Endothelial cell of umbilical vein (primary cell): Measurements from ENCODE around the gene ATR. TPM values are rescaled to one million over a fixed set of nuclear protein-coding genes. Genes with fewer than 3 reads are reported as not detected.

ENCODE experiments used
- BruUV-seq: library from RNA; stranded (reverse); fragments of 400-500 nt; replicated peaks from 2 replicates; lab custom pipeline; 2021; lab: Mats Ljungman, UMichigan
- CTCF ChIA-PET: fragments of 300-600, 350-600 bp; sonication (Branson Sonifier 250); formaldehyde crosslinking; loops from one replicate; lab custom pipeline; 2021; ENCODE audit warnings: antibody characterized with exemption, inconsistent platforms; lab: Charles Lee
- POLR2A ChIA-PET: fragments of 300-600, 350-600 bp; sonication (Branson Sonifier 250); formaldehyde crosslinking; loops from one replicate; lab custom pipeline; 2021; ENCODE audit warnings: antibody characterized with exemption, inconsistent platforms; lab: Charles Lee
- DNase-seq: peaks from one replicate; pipeline ENCODE4 v3.0.0-alpha.2; 2011; ENCODE audit warnings: low read depth, low spot score
- FAIRE-seq: peaks from 2 replicates; lab custom pipeline; 2011; peaks lifted over from hg19 to GRCh38; lab: Jason Lieb, UNC
- H2AFZ ChIP-seq: 2 replicates; pipeline ENCODE4 v1.6.0; 2012; ENCODE audit warnings: low read depth, low read length, control low read depth, inconsistent platforms
- H3K27ac ChIP-seq: 2 replicates; pipeline ENCODE4 v1.5.1; 2011; ENCODE audit warnings: low read depth, mild to moderate bottlenecking, control low read depth, low read length, moderate library complexity; ENCODE audit not compliant: insufficient read depth
- H3K27me3 ChIP-seq, 2 experiments: 2 replicates each; pipeline versions ENCODE4 v1.6.0 to v1.6.1; 2011; ENCODE audit warnings: low read length in 2 of 2, mixed read lengths in 1 of 2; ENCODE audit not compliant: control insufficient read depth in 2 of 2, insufficient read depth in 2 of 2
- H3K36me3 ChIP-seq, 2 experiments: 2 replicates in 1 of 2; 3 replicates in 1 of 2; pipeline ENCODE4 v1.5.1; 2011; ENCODE audit warnings: low read length in 2 of 2, mild to moderate bottlenecking in 1 of 2, moderate library complexity in 1 of 2; ENCODE audit not compliant: control insufficient read depth in 2 of 2, insufficient read depth in 2 of 2; ENCODE audit errors: extremely low read depth in 1 of 2
- H3K4me1 ChIP-seq: 3 replicates; pipeline ENCODE4 v1.5.1; 2011; ENCODE audit warnings: mild to moderate bottlenecking, low read length; ENCODE audit not compliant: control insufficient read depth, insufficient read depth; ENCODE audit errors: extremely low read depth
- H3K4me2 ChIP-seq: 2 replicates; pipeline ENCODE4 v1.6.1; 2011; ENCODE audit warnings: low read length, control low read depth, mixed read lengths; ENCODE audit not compliant: insufficient read depth
- H3K4me3 ChIP-seq, 3 experiments: fragments of 200-600 bp in 1 of 3; sonication (generic), shearing (Covaris generic) in 1 of 3; replicated peaks in 1 of 3; 2 replicates each; pipeline ENCODE4 v1.5.1; 2011 to 2016; ENCODE audit warnings: control low read depth in 3 of 3, low read length in 3 of 3, mild to moderate bottlenecking in 2 of 3, inconsistent platforms in 1 of 3, low read depth in 1 of 3, moderate library complexity in 1 of 3; ENCODE audit not compliant: insufficient read depth in 1 of 3
- H3K79me2 ChIP-seq: 2 replicates; pipeline ENCODE4 v1.6.0; 2012; ENCODE audit warnings: low read length, inconsistent platforms; ENCODE audit not compliant: control insufficient read depth, insufficient read depth
- H3K9ac ChIP-seq: replicated peaks from 2 replicates; pipeline ENCODE3; 2011; ENCODE audit warnings: low read length, control low read depth; ENCODE audit not compliant: insufficient read depth; ENCODE audit errors: extremely low read depth
- H3K9me1 ChIP-seq: replicated peaks from 3 replicates; pipeline ENCODE4 v1.6.0; 2011; ENCODE audit warnings: mild to moderate bottlenecking, low read length; ENCODE audit not compliant: control insufficient read depth, insufficient read depth; ENCODE audit errors: extremely low read depth
- H3K9me3 ChIP-seq: replicated peaks from 2 replicates; pipeline ENCODE4 v1.5.1; 2012; ENCODE audit warnings: low read length, inconsistent platforms; ENCODE audit not compliant: control insufficient read depth, insufficient read depth
- H4K20me1 ChIP-seq: replicated peaks from 2 replicates; pipeline ENCODE3; 2011; ENCODE audit warnings: mild to moderate bottlenecking, low read length; ENCODE audit not compliant: control insufficient read depth, insufficient read depth; ENCODE audit errors: extremely low read depth
- EZH2 ChIP-seq: IDR thresholded peaks from 2 replicates; pipeline ENCODE4 v1.6.1; 2012; ENCODE audit warnings: borderline replicate concordance, low read depth, mild to moderate bottlenecking, moderate library complexity, low read length, inconsistent platforms; ENCODE audit not compliant: severe bottlenecking
- FOS ChIP-seq: IDR thresholded peaks from 2 replicates; pipeline ENCODE4 v1.6.1; 2011; ENCODE audit warnings: mild to moderate bottlenecking, low read length, moderate library complexity, borderline replicate concordance; ENCODE audit not compliant: insufficient read depth
- GATA2 ChIP-seq: IDR thresholded peaks from 2 replicates; pipeline ENCODE4 v1.7.0; 2011; ENCODE audit warnings: low read depth, mild to moderate bottlenecking, moderate library complexity, mixed read lengths, low read length; ENCODE audit not compliant: insufficient read length, insufficient read depth
- JUN ChIP-seq: IDR thresholded peaks from 2 replicates; pipeline ENCODE4 v1.6.1; 2011; ENCODE audit warnings: borderline replicate concordance, low read depth; ENCODE audit not compliant: insufficient read length, insufficient read depth
- MYC ChIP-seq: IDR thresholded peaks from one replicate; pipeline ENCODE4 v1.6.1; 2011; ENCODE audit warnings: mild to moderate bottlenecking, low read depth, low read length
- POLR2A ChIP-seq: IDR thresholded peaks from 2 replicates; pipeline ENCODE4 v1.6.1; 2012; ENCODE audit warnings: low read depth, mild to moderate bottlenecking, control low read depth, low read length
- POLR2AphosphoS5 ChIP-seq: IDR thresholded peaks from 2 replicates; pipeline ENCODE4 v1.6.1; 2012; ENCODE audit warnings: low read depth, mild to moderate bottlenecking, control low read depth, low read length, moderate library complexity; ENCODE audit not compliant: insufficient read depth
- dilution Hi-C: fragments of 300-500 bp; cut with MboI; formaldehyde crosslinking; loops from one replicate; pipeline ENCODE4 v1.15.0; 2019; ENCODE audit warnings: low sequenced_read_pairs; ENCODE audit not compliant: extremely low pct_ligation_motif_present
- intact Hi-C: fragments of 100-400 bp; cut with micrococcal nuclease; formaldehyde crosslinking; loops from one replicate; pipeline ENCODE4 v1.10.0; 2022
- polyA plus RNA-seq, 4 experiments: library from polyadenylated mRNA; depleted of rRNA in 3 of 4; stranded (reverse) in 3 of 4; unstranded in 1 of 4; fragments of >200 nt; gene quantifications; 2 replicates each; pipeline versions ENCODE4 v1.2.1 to v1.2.3, GENCODE V29; 2011 to 2012; ENCODE audit warnings: missing spikeins in 1 of 4
- total RNA-seq: library from RNA; stranded (reverse); gene quantifications from 2 replicates; pipeline ENCODE4 v1.2.3, GENCODE V29; 2021
- TF ChIP-seq, protein P1 (sequence below): IDR thresholded peaks from 2 replicates; pipeline ENCODE4 v1.6.1; 2011; ENCODE audit not compliant: insufficient read depth, insufficient read length

The ATR gene
- total and polyA plus RNA-seq, 2 donors (not counting 3 experiments of a cell fraction or from before 2014, with no cell fraction given), result 6.3 to 23.6 TPM

DNA sequence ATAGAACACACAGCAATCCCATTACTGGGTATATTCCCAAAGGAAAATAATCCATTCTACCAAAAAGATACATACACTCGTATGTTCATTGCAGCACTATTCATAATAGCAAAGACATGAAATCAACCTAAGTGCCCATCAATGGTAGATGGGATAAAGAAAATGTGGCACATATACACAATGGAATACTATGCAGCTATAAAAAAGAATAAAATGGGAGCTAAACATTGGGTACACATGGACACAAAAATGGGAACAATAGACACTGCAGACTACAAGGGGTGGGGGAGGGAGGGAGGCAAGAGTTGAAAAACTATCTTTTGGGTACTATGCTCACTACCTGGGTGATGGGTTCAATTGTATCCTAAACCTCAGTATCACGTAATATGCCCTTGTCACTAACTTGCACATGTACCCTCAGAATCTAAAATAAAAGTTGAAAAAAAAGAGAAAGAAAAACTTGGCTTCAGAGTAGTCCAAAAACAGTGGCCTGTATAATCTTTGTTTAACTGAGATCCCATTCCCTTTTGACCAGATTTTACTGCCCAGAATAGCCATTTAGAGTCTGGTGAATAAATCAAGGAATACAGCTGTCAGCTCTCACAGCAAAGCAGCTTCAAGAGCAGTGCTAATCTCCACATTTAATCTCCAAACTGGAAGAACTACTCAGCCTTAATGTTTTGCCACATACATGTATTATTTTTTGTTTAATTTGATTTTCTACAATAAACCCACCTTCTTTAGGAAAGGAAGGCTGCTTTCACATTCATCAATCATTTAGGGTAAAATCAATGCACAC, 76.1 kb downstream of the ATR start:
- Histone ChIP-seq H3K9ac (no peak overlapping the region), H3K79me2 (no peaks in the 10 kb centered on the region), H3K4me3 (no peak overlapping the region), H3K27me3 (no peaks in the 10 kb centered on the region), H3K9me3 (no peaks in the 10 kb centered on the region), H3K4me1 (peaks cover 10% of the 10 kb centered on the region), H4K20me1 (no peaks in the 10 kb centered on the region), H3K36me3 (no peaks in the 10 kb centered on the region), H2AFZ (no peak overlapping the region), H3K27ac (no peak overlapping the region), H3K4me2 (no peak overlapping the region), H3K9me1 (no peaks in the 10 kb centered on the region)
- ChIA-PET CTCF (no interaction called here), POLR2A (no interaction called here)
- no peak for FAIRE-seq
- intact Hi-C loops (no loop called here), dilution Hi-C loops (no loop called here)
- DNase-seq, result no peak
- TF ChIP-seq, protein P1, sequence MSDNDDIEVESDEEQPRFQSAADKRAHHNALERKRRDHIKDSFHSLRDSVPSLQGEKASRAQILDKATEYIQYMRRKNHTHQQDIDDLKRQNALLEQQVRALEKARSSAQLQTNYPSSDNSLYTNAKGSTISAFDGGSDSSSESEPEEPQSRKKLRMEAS, result no peak
- TF ChIP-seq EZH2 (no peak), POLR2AphosphoS5 (no peak)
- BruUV-seq, result no TSS peak

DNA sequence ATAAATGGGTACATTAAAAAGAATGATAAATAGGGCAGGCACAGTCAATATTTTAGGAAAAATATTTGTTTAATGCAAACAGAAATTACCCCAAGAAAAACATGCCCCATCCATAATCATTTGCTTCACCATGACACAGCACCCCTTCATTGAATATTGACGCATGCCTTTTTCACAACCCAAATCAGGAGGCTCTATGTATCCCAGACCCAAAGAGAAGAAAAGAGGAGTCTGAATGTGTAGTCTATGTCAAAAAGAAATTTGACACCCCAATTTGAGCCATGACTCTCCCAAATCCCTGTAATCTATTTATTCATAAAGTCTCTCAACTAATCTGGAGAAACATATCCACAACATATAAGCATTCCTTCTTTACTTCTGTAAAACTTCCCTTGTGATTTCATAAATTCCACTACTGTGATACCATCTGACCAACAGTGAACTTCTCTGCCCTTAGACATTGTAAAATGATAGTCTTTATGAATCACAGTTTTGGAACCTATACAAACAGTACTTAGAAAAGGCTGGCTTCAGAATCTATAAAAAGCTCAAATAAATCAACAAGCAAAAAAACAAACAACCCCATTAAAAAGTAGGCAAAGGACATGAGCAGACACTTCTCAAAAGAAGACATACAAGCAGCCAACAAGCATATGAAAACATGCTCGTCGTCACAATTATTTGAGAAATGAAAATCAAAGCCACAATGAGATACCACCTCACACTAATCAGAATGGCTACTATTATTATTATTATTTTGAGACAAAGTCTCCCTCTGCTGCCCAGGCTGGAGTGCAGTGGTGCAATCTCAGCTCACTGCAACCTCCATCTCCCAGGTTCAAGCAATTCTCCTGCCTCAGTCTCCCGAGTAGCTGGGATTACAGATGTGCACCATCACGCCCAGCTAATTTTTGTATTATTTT, 77.3 kb downstream of the ATR start:
- intact Hi-C loops, result no loop called here
- peak; percentile 72 for DNase-seq
- no peak overlapping the region for H2AFZ ChIP-seq
- H3K4me2 ChIP-seq, result peak overlapping the region; percentile 42
- H4K20me1 ChIP-seq, result no peaks in the 10 kb centered on the region
- peak; percentile 69 for FAIRE-seq
- H3K4me1 ChIP-seq, result peaks cover 10% of the 10 kb centered on the region
- ChIA-PET CTCF (interaction anchor here (1.0 kb wide), 2 partner anchors 11 to 77 kb away, joined by 3 read pairs; partner anchors contain the start of gene ATR), POLR2A (no interaction called here)
- no peaks in the 10 kb centered on the region for H3K27me3 ChIP-seq
- no peak overlapping the region for H3K4me3 ChIP-seq
- H3K9me1 ChIP-seq, result no peaks in the 10 kb centered on the region
- no TSS peak for BruUV-seq
- no peaks in the 10 kb centered on the region for H3K9me3 ChIP-seq
- peak; percentile 46 for TF ChIP-seq GATA2
- TF ChIP-seq JUN, result peak; percentile 5
- TF ChIP-seq MYC, result no peak
- no peak for TF ChIP-seq FOS
- TF ChIP-seq POLR2A, result no peak
- H3K36me3 ChIP-seq, result no peaks in the 10 kb centered on the region
- H3K27ac ChIP-seq, result peak overlapping the region; percentile 66
- H3K9ac ChIP-seq, result no peak overlapping the region
- no peaks in the 10 kb centered on the region for H3K79me2 ChIP-seq
- dilution Hi-C loops, result no loop called here
